Measurements from ENCODE around the gene FAAP20.

DNA sequence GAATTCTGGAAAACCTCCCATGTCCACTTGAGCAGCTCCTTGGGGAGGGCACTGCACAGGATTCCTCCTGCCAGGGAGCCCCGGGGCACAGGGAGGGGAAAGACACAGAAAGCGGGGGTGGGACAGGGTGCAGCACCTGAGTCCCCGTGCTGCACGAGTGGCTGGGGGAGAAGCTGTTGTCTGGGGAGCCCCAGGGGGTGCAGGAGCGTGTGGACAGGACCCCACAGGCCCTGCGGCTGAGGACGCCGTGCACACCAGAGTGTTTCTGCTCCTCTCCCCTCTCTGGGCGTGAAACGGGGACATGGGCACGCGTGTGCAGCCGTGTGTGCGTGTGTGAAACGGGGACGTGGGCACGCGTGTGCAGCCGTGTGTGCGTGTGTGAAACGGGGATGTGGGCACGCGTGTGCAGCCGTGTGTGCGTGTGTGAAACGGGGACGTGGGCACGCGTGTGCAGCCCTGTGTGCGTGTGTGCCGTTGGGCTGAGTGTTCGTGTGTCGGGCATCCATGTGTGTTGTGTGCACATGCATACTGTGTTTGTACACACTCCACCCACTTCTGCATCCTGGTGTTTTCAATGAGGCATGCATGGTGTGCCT, 21.9 kb downstream of the FAAP20 start:
- TF ChIP-seq CTCF (IDR thresholded peaks at IDR 0.05; ENCODE audit: borderline replicate concordance, extremely low read depth, low read length, poor library complexity, severe bottlenecking) = no peak
- no peak for TF ChIP-seq EZH2 (IDR thresholded peaks at IDR 0.05; ENCODE audit: borderline replicate concordance, low read depth, low read length, severe bottlenecking)

All from DND-41 (cell line).